Fibroblast of gingiva (primary cell): ENCODE data around the gene SOS1.
A peak's percentile ranks its signal among the peaks of the same experiment; 100 is the strongest.
"Not testable (repeated sequence)": the region's sequence is repeated elsewhere in the genome, so short reads cannot be mapped to it uniquely, and the experiment has no call there.

Experiments used
- DNase-seq: peaks from one replicate; pipeline ENCODE4 v3.0.0-alpha.2; 2011; ENCODE audit warnings: low read depth

SOS1 gene

DNA sequence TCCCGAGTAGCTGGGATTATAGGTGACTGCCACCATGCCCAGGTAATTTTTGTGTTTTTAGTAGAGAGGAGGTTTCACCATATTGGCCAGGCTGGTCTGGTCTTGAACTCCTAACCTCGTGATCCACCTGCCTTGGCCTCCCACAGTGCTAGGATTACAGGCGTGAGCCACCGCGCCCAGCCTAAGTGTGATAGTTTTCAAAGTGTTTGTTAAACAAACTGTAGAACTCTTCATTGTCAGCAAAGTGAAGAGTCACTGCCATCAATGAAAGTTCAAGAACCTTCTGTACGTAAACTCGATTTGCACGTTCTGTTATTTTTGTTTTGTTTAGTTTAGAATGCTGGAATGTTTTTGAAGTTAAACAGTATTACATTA is 18.0 kb upstream of the SOS1 start:
- no peak for DNase-seq

DNA sequence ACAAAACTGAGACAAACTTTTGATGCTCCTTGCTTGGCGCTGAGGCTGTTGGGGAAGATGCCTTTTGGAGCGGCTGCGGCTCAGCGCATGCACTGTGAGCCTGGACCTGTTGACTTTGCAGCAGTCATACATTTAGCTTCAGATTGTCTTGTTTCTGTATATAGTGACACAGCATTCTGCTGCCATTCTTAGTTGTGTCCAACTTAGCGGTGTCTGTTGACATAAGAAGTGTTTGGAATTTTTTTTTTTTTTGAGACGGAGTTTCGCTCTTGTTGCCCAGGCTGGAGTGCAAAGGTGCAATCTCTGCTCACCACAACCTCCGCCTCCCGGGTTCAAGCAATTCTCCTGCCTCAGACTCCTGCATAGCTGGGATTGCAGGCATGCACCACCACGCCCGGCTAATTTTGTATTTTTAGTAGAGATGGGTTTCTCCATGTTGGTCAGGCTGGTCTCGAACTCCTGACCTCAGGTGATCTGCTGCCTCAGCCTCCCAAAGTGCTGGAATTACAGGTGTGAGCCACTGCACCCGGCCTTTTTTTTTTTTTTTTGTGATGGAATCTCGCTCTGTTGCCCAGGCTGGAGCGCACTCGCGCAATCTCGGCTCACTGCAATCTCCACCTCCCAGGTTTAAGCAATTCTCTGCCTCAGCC is 17.5 kb upstream of the SOS1 start:
- not testable (repeated sequence) for DNase-seq

GRCh38 chr2:39136799-39137198 is 15.9 kb upstream of the SOS1 start:
- no peak for DNase-seq

GRCh38 chr2:39135690-39136259 is 14.9 kb upstream of the SOS1 start:
- no peak for DNase-seq

DNA sequence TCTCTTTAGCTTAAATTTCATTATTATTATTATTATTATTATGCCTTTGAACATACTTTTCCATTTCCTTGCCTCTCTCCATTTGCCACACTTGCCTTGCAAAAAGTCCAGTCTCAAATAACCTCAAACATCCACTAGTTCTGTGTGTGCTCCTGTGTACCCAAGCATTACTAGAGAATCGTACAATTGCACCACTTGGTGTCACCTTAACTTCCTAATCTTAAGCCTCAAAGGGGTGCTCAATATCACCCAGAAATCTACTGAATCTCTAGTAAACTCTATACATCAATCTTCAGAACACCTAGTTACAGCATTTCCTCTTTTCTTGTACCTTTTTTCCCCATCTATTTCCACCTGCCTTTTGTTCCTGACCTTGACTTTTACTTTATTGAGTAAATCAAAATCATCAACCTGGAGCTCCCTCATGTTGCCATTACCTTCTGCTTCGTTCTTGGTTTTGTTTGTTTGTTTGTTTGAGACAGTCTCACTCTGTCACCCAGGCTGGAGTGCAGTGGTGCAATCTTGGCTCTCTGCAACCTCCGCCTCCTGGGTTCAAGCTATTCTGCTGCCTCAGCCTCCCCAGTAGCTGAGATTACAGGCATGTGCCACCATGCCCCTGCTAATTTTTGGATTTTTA is 12.5 kb upstream of the SOS1 start:
- no peak for DNase-seq

GRCh38 chr2:39128919-39129391 is 8.1 kb upstream of the SOS1 start:
- peak; percentile 37 for DNase-seq

DNA sequence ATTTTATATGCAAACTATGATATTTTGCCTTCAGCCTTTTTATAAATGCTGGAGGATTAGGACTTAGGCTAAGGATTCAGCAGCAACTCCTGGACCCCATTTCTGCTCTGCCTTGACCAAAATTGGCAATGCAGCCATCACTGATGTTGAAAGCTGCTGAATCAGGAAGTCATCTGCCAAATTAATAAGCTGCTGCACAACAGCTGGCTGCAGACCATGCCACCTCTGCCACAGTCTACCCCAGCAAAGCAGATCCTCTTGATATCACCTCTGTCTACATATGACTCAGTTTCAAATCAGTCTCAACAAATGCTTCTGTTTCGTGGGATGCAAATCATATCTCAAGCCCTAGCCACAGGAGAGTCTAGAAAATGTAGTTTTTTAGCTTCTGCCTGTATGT is 7.1 kb upstream of the SOS1 start:
- DNase-seq: peak; percentile 88

DNA sequence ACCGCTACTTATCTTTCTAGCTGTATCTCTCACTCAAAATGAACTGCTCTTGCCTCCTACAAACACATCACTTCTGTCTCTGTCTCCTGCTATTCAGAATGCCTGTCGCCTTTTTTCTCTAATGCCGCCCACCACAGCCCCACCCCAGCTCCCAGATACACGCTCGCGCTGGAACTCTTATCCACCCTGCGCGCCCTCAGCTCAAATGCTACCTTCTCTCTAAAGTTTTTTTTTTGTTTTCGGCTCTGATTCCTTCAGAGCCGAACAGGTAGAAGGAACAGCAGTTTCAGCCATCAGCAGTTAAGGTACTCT is 3.9 kb upstream of the SOS1 start:
- DNase-seq: no peak

GRCh38 chr2:39124000-39124745 is 3.3 kb upstream of the SOS1 start:
- DNase-seq: peak; percentile 95

GRCh38 chr2:39123436-39123999 is 2.7 kb upstream of the SOS1 start:
- no peak for DNase-seq

DNA sequence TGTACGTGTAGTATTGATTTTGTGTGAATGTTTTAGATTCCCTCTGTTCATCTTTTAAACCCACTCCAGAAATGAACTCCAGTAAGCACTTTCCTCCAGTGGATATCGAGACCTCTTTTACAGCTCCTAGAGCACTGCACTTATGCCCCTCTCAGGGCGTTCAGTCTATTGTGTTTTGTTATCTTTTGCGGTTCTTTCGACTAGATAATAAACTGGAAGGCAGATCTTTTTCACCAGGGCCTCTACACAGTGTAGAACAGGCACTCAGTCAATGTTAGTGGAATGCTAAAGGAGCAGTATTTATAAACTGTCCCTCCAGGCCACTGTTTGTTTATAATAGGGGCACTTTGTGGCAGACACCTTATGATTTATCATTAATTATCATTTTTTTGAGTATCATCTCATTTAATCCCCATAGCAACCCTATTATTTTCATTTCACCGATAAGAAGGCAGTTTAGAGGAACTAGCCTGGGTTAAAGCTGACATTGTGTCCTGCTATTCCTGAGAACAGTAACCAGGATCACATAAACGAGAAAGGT is 742 bp upstream of the SOS1 start:
- no peak for DNase-seq

DNA sequence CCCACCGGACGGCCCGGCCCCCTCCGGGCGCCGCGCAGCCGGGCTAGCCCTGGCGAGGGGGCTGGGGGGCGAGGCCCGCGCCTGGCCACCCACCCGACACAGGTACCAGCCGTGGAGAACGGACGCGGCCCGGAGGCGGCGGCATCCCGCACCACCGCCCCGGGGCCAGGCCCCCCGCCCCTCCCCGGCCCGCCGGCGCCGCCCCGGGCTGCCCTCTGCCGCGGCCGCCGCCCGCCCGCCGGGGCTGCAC is 405 bp downstream of the SOS1 start:
- no peak for DNase-seq

GRCh38 chr2:39119732-39120520 is 925 bp downstream of the SOS1 start:
- DNase-seq: peak; percentile 58

GRCh38 chr2:39118786-39119499 is 1.9 kb downstream of the SOS1 start:
- no peak for DNase-seq

- no peak for DNase-seq
These were observed 5.3 kb downstream of the SOS1 start for GRCh38 chr2:39115556-39115955.

DNA sequence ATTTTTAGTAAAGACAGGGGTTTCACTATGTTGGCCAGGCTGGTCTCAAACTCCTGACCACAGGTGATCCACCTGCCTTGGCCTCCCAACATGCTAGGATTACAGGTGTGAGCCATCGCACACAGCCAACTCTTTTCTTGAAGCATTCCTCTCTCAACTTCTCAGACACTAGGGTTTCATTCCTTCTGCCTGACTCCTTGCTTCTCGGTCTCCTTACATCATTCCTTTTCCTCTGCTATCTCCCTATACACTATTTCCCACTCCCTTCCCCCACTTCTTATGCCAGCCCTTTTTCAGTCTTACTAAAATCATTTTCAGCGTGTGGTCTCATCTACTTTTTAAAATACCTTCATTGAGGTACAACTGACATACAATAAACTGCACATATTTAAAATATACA is 6.1 kb downstream of the SOS1 start:
- DNase-seq: no peak

GRCh38 chr2:39109537-39109936 is 11.3 kb downstream of the SOS1 start:
- no peak for DNase-seq

GRCh38 chr2:39108377-39108776 is 12.5 kb downstream of the SOS1 start:
- DNase-seq: no peak

DNA sequence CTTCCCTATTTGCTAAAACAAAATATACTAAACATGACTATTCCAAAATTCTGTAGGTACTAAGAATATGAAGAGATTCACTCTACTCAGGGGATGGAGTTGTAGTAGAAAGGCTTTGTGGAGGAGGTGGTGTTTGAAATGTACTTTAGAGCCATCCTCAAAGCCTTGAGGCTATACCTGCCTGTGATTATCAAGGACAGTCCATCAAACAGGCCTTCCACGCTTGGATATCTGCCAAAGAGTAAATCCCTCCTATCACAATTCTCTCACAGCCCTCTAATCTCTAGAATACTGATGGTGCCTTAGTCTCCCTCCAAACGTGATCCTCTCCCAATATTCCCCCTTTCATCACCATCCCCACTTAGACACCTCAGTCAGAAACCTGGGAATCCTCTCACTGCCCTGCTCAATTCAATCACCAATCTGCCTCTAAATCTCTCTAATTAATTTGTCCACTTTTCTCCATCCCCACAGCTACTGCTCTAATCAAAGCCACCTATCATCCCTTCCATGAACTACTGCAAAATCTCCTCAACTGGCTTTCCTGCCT is 13.1 kb downstream of the SOS1 start:
- DNase-seq: no peak

DNA sequence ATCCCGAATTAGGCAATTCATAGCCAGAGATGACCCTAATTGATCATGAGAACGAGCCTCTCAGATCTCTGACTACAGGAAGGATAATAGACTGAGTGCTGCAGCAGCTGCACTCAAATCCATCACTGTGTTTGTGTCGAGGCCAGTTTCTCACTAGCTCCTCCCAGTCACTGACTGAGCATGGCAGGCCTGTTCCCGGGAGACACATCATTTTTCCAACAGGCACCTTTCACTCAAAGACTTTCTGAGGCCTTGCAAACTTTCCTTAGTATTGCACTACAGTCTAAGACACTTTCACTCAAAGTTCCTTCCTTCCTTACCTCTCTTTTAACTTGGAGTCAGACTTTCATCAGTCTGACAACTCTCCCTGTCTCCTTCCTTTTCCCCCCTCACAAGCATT is 13.7 kb downstream of the SOS1 start:
- DNase-seq: no peak
